GM18951 (cell line): Measurements from ENCODE around the gene CDKN1A.

Experiments
- POLR2A ChIP-seq: IDR thresholded peaks from 4 replicates; pipeline ENCODE4 v1.6.1; 2011; ENCODE audit warnings: mild to moderate bottlenecking; ENCODE audit not compliant: insufficient read length, insufficient read depth; ENCODE audit errors: extremely low read depth
- in situ Hi-C: fragments of 300-500 bp; cut with MboI; formaldehyde crosslinking; loops from one replicate; pipeline ENCODE4 v1.12.0; 2022; ENCODE audit warnings: low sequenced_read_pairs, mixed read lengths, inconsistent platforms; ENCODE audit not compliant: unreplicated experiment

CDKN1A gene

DNA sequence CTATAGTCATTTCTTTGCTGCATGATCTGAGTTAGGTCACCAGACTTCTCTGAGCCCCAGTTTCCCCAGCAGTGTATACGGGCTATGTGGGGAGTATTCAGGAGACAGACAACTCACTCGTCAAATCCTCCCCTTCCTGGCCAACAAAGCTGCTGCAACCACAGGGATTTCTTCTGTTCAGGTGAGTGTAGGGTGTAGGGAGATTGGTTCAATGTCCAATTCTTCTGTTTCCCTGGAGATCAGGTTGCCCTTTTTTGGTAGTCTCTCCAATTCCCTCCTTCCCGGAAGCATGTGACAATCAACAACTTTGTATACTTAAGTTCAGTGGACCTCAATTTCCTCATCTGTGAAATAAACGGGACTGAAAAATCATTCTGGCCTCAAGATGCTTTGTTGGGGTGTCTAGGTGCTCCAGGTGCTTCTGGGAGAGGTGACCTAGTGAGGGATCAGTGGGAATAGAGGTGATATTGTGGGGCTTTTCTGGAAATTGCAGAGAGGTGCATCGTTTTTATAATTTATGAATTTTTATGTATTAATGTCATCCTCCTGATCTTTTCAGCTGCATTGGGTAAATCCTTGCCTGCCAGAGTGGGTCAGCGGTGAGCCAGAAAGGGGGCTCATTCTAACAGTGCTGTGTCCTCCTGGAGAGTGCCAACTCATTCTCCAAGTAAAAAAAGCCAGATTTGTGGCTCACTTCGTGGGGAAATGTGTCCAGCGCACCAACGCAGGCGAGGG lies 594 bp upstream of the CDKN1A start:
- TF ChIP-seq POLR2A = no peak

DNA sequence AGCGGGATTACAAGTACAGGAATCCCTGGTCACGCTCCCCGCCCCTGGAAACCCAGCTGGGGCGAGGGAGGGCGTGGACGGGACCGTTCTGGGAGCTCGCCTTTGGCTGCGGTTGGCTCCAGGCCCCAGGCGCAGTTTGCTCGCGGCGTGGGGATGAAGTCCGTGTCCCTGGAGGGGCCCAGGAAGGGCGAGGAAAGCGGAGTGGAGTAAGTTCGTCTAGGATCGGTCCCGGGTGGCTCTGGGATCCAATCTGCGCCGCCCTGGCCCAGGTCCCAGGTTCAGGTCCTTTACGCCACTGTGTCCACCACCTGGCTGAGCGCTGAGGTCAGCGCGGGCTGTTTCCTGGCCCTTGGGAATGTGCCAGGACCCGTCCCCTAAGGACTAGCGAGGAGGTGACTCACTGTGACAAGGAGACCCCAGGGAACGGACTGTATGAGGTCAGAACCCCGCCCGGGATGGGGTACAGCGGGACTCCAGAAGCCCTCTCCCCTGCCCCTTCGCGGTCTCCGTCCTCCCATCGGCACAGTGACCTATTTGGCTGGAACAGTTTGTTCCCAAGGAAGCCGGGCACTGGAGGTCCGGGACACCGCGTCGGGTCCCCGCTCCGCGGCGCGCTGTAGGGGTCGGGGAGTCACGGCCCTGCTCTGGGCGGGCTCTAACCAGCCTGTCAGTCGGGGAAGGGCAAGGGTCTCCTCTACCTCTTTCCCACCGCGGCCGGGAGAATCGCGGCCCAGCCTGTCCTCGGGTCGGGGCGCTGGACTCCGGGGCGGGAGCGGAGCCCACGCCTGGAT lies 724 bp downstream of the CDKN1A start:
- no peak for TF ChIP-seq POLR2A
- in situ Hi-C loops = no loop called here

More for the DNA sequence above, 594 bp upstream of the CDKN1A start:
- in situ Hi-C loops = no loop called here

DNA sequence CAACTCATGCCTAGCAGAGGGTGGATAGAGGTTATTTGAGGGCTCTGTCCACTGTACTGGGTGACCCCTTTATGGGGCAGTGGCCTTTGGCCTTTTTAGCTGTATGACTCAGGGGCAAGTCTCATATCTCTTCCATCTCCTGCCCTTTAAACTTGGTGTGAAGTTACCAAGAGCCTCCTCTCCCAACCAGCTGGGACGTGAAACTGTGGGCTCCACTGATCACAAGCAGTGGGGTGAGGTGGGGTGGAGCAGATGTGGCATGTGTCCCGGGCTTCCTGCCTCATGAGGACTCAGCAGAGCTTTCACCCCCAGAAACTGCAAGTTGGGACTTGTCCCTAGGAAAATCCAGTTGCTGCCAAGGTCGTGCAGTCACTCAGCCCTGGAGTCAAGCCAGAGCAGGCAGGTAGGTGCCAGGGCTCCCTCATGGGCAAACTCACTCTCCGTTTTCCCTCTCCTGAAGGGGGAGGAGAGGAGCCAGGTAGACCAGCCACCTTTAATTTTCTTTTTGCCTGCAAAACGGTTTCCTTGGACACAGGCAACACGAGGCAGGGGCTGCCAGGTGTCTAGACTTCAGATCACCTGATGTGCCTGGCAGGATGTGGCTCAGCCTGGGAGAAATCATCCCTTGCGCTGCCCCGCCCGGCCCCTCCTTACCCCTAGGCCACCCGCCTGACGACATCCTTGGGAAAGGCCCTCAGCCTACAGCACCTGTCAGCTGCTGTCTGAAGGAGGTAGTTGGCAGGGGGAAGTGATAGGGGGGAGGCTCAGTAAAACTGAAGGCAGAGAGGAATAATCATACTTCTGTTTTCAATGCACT lies 4.0 kb downstream of the CDKN1A start:
- in situ Hi-C loops = loop anchor here (5.0 kb wide), 1 partner anchor 60 kb away; no protein-coding TSS in a partner anchor
- no peak for TF ChIP-seq POLR2A

DNA sequence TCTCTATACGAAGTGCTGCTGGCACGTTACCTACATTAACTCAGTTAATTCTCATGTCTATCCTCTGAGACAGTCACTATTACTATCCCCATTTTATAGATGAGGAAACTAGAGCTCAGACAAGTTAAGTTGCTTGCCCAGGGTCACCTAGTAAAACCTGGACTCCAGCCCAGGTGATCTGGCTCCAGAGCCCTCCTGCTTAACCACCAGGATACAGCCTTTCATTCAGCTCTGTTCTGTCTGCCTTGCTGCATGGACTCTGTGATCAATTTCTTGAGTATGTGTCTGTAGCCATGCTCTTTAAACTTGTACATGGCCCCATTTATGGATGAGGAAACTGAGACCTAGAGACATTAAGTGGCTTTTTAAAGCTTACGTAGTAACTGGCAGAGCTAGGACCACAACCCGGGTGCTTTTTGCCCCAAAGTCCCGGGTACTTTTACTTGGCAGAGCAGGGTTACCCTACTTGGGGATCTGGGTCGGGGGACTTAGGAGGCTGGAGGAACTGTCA lies 4.7 kb downstream of the CDKN1A start:
- no peak for TF ChIP-seq POLR2A
- in situ Hi-C loops = loop anchor here (5.0 kb wide), 1 partner anchor 61 kb away; no protein-coding TSS in a partner anchor

DNA sequence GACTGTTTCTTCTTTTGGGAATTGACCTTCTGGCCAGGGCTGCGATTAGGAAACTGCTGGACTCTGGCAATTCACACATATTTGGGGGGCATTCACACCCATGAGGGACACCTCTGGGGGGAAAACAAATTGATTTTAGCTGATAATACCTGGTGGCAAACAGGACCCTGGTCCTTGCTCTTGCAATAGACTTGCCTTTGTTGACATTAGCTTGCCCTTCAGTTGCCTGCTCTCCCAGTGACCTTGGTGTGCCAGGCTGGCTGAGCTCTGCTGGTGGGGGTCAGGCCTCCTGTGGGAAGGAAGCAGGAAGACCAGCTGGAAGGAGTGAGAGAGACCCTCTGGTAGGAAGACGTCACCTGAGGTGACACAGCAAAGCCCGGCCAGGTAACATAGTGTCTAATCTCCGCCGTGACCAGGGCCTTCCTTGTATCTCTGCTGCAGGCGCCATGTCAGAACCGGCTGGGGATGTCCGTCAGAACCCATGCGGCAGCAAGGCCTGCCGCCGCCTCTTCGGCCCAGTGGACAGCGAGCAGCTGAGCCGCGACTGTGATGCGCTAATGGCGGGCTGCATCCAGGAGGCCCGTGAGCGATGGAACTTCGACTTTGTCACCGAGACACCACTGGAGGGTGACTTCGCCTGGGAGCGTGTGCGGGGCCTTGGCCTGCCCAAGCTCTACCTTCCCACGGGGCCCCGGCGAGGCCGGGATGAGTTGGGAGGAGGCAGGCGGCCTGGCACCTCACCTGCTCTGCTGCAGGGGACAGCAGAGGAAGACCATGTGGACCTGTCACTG lies 5.3 kb downstream of the CDKN1A start:
- in situ Hi-C loops = loop anchor here (5.0 kb wide), 1 partner anchor 62 kb away; no protein-coding TSS in a partner anchor
- TF ChIP-seq POLR2A = peak; percentile 55

DNA sequence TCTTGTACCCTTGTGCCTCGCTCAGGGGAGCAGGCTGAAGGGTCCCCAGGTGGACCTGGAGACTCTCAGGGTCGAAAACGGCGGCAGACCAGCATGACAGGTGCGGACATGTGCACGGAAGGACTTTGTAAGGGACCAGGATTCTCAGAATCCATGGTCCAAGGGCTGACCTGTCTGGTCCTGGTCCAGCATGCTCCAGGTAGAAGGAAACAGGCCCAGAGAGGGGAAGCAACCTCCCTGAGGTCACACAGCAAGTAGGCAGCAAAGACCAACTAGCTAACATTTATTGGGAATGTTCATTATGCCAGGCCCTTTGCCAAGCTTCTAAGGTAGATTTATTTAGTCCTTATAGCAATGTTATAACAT lies 5.9 kb downstream of the CDKN1A start:
- TF ChIP-seq POLR2A = no peak
- in situ Hi-C loops = loop anchor here (5.0 kb wide), 1 partner anchor 62 kb away; no protein-coding TSS in a partner anchor

DNA sequence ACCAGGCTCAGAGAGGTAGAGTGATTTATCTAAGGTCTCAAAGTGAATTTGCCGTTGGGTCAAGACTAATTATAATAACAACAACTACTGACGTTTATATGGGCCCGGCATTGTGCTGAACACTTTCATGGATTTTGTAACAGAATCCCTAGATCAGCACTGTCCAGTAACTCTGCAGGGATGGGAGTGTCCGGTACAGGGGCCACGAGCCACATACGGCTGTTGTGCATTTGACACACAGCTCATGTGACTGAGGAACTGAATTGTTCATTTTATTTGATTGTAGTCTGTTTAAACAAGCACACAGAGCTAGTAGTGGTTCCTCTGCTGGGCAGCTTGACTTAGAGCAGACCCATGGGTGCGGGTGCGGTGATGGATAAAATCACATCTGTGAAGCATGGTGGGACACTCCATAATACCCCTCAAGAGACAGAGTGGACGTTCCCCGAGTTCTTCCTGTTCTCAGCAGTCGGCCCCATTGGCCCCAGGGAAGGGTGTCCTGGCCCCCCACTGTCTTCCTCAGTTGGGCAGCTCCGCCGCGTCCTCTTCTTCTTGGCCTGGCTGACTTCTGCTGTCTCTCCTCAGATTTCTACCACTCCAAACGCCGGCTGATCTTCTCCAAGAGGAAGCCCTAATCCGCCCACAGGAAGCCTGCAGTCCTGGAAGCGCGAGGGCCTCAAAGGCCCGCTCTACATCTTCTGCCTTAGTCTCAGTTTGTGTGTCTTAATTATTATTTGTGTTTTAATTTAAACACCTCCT lies 6.8 kb downstream of the CDKN1A start:
- in situ Hi-C loops = no loop called here

DNA sequence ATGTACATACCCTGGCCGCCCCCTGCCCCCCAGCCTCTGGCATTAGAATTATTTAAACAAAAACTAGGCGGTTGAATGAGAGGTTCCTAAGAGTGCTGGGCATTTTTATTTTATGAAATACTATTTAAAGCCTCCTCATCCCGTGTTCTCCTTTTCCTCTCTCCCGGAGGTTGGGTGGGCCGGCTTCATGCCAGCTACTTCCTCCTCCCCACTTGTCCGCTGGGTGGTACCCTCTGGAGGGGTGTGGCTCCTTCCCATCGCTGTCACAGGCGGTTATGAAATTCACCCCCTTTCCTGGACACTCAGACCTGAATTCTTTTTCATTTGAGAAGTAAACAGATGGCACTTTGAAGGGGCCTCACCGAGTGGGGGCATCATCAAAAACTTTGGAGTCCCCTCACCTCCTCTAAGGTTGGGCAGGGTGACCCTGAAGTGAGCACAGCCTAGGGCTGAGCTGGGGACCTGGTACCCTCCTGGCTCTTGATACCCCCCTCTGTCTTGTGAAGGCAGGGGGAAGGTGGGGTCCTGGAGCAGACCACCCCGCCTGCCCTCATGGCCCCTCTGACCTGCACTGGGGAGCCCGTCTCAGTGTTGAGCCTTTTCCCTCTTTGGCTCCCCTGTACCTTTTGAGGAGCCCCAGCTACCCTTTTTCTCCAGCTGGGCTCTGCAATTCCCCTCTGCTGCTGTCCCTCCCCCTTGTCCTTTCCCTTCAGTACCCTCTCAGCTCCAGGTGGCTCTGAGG lies 7.6 kb downstream of the CDKN1A start:
- TF ChIP-seq POLR2A = no peak
- in situ Hi-C loops = no loop called here

More for the DNA sequence above, 6.8 kb downstream of the CDKN1A start:
- TF ChIP-seq POLR2A = peak; percentile 59

DNA sequence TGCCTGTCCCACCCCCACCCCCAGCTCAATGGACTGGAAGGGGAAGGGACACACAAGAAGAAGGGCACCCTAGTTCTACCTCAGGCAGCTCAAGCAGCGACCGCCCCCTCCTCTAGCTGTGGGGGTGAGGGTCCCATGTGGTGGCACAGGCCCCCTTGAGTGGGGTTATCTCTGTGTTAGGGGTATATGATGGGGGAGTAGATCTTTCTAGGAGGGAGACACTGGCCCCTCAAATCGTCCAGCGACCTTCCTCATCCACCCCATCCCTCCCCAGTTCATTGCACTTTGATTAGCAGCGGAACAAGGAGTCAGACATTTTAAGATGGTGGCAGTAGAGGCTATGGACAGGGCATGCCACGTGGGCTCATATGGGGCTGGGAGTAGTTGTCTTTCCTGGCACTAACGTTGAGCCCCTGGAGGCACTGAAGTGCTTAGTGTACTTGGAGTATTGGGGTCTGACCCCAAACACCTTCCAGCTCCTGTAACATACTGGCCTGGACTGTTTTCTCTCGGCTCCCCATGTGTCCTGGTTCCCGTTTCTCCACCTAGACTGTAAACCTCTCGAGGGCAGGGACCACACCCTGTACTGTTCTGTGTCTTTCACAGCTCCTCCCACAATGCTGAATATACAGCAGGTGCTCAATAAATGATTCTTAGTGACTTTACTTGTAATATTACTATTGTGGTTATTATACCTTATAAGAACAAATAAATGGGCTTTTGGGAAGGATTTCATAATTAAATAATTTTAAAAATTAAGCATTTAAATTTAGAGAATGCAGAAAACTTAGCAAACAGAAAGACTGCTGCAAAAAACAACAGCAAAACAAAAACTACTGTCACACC lies 8.4 kb downstream of the CDKN1A start:
- in situ Hi-C loops = no loop called here
- TF ChIP-seq POLR2A = peak; percentile 52

DNA sequence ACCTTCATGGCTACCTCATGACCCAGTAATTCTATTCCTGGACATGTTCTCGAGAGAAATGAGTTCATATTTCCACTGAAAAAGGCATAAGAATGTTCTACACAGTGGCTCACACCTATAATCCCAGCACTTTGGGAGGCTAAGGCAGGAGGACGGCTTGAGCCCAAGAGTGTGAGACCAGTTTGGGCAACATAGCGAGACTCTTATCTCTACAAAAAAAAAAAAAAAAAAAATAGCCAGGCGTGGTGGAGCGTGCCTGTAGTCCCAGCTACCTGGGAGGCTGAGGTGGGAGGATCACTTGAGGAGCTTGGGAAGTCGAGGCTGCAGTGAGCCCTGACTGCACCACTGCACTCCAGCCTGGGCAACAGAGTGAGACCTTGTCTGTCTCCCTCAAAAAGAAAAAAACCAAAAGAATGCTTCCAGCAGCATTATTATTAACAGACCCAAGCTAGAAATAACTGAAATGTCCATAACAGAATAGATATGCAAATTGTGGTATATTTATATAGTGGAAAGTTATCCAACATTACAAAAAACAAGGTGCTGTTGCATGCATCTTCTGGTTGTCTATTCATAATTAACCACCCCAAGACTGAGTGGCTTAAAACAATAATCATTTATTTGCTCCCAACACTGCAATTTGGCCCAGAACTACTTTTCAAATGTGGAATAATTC lies 9.7 kb downstream of the CDKN1A start:
- in situ Hi-C loops = no loop called here
- peak; percentile 24 for TF ChIP-seq POLR2A
